GM20000 (cell line): ENCODE results near the gene ARL2BP.
A peak's percentile ranks its signal among the peaks of the same experiment; 100 is the strongest.

Experiments
- DNase-seq: peaks from one replicate; pipeline ENCODE4 v3.0.0; 2012; ENCODE audit warnings: low spot score
- CTCF ChIP-seq: IDR thresholded peaks from 2 replicates; pipeline ENCODE4 v1.5.1; 2012; ENCODE audit warnings: mild to moderate bottlenecking, control low read depth; ENCODE audit errors: extremely low read depth, missing control alignments

The ARL2BP gene

GRCh38 chr16:57236022-57236350 is 9.1 kb upstream of the ARL2BP start:
- no peak for DNase-seq
- no peak for TF ChIP-seq CTCF

DNA sequence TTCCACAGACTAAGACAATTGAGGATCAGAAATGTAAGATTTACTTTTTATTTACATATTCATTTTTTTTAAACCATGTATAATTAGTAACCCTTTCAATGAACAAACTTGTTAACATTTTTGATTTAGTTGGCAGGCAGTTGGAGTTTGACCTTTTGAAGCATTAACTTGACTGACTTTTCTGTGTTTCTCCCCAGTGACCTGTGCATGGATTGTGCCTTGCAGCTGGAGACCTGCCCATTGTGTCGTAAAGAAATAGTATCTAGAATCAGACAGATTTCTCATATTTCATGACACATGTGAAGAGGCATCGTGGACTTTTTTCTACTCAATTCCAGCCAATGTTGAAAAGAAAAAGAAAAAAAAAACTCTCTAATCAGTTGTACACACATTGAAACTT is 6.4 kb upstream of the ARL2BP start:
- DNase-seq, result no peak
- TF ChIP-seq CTCF, result no peak

DNA sequence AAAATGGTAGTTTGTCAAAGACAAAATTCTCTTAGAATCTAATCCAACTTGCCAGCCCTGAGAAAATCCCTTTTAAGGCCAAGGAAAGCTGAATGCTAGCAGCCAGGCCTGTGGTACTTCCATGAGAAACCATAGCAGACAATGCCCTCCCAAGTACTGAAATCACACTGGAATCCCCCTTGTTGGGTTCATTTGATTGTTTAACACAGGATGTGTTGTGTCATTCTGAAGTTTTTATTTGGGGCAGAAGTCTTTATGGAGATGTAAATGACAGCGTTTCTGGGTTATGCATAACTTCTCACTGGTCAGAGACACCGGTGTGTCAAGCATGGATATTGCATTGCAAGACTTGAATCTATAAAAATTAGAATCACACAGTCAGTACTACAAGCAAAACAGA is 6.0 kb upstream of the ARL2BP start:
- no peak for DNase-seq
- TF ChIP-seq CTCF, result no peak

DNA sequence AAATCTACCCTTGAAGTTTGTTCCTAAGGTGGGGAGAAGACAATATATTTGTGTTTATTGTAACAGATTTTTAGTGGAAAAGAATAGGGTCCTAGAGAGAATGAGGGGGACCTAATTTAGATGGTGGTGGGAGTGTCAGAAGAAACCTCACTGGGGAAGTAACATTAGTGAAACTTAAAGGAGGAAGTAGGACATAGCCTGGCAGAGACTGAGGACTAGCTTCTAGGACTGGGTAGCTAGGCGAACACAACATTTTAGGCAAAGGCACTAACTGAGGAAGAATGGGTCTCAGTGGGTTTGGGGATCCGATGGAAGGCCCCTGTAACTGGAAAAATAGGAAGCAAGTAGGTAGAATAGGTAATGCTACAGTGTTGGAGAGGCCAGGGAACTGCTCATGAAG is 4.2 kb upstream of the ARL2BP start:
- DNase-seq, result no peak
- no peak for TF ChIP-seq CTCF

DNA sequence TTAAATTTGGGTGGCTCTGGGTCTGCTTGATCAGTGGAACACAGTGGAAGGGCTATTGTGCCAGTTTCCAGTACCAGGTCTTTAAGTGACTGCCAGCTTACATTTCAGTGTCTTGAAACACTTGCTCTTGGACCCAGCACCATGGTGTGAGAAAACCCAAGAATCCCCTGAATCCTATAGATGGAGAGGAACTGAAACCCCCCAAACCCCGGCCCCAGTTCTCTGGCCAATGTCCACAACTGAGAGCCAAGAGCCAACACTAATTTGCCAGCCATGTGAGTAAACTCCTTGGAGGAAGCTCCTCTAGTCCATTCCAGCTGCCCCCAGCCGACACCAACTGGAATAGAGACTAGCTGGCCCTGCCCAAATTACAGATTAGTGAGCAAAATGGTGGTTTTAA is 2.4 kb upstream of the ARL2BP start:
- TF ChIP-seq CTCF, result no peak
- DNase-seq, result no peak

DNA sequence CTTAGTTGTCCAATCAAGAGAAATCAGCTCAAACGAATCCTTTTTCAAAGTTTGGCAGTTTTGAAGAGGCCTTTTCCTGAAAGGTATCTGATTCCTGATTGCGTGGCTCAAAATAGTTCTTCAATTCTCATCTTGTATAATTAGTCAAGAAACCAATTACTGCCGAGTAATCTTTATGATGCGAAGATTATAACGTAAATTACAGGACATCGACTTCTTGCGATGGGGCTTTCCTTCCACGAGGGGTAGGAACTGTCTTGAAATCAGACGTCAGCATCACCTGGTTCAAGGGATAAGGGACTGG is 644 bp upstream of the ARL2BP start:
- no peak for DNase-seq
- no peak for TF ChIP-seq CTCF

DNA sequence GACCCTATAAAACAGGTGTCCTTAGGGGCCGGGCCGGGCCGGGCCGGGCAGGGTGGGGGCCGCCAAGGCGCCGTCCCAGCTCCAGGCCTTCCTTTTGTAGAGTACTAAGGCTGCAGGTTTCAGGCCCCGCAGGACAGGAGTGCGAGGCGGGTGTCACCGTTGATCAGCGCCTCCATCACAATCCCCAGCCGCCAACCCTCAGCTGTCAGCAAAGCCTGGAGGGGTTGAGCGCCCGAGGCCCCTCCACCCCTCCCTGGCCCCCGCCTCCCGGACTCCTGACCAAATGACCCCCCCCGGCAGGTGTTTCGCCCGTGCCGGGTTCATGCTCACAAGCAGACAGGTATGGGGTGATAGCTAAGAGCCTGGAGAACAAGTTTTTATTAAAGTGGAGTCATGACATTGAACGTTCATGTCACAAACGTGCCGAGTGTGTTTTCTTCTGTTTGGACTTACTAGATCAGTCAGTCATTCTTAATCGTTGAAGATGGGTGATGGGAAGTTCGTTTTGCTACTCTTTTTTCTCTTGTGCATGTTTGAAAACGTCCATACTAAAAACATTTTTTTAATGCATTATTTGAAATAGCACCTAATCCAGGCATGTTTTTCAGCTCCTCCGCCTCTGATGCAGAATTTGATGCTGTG is 534 bp downstream of the ARL2BP start:
- DNase-seq, result peak; percentile 58
- no peak for TF ChIP-seq CTCF
